Measurements from ENCODE around the gene CCT8. TPM values are rescaled to one million over a fixed set of nuclear protein-coding genes. Genes with fewer than 3 reads are reported as not detected.

Gene CCT8
- total and polyA plus RNA-seq, 2 of the 8 experiments (the other 6 are each of a cell fraction or from before 2014, with no cell fraction given) = 151 to 319 TPM

DNA sequence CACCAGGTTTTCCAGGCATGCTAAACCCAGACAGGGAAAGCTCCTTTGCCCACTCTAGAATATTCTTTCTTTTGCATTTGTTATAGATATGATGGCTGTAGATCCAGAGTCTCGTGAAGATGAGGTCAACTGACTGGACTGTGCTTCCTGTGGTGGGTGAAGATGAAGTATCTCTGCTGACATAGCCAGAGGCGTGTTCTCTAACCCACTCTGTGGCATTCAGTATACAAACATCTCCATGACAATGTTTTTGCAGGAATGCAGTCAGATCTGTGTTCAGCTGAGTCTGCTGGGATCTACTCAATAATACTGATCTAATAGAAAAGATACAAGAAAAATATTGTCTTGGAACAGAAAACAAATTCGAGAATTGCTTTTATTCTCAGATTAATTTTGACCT is 65.6 kb downstream of the CCT8 start:
- no peak overlapping the region for H4K8ac ChIP-seq (ENCODE audit: extremely low read depth, insufficient read depth, low read length)
- no peak overlapping the region for H2BK5ac ChIP-seq (ENCODE audit: low read depth, low read length)
- POLR2A ChIA-PET (ENCODE audit: partially characterized antibody) = interaction anchor here (1.2 kb wide), 1 partner anchor 14 kb away, joined by 3 read pairs; no protein-coding TSS in a partner anchor
- no peak overlapping the region for H3K4me2 ChIP-seq (ENCODE audit: insufficient read depth in 1 of 2, low read depth in 2 of 2, low read length in 2 of 2)
- no peaks in the 10 kb centered on the region for H3K79me2 ChIP-seq (ENCODE audit: control insufficient read depth in 1 of 2, insufficient read depth in 2 of 2, low read length in 2 of 2)
- no peaks in the 10 kb centered on the region for H4K20me1 ChIP-seq (replicated peaks in 1 of 2; ENCODE audit: control insufficient read depth in 1 of 2, insufficient read depth in 2 of 2, low read length in 2 of 2)
- no peaks in the 10 kb centered on the region for H3K79me1 ChIP-seq (ENCODE audit: low read depth, low read length)
- H2BK15ac ChIP-seq (ENCODE audit: low read length) = no peak overlapping the region
- no peak for DNase-seq (ENCODE audit: low read depth in 1 of 2, low spot score in 2 of 2)
- no peak overlapping the region for H3K14ac ChIP-seq (ENCODE audit: insufficient read length)
- no peak for FAIRE-seq
- H2AFZ ChIP-seq (ENCODE audit: low read length) = no peak overlapping the region
- H3K4me1 ChIP-seq (replicated peaks in 1 of 4; ENCODE audit: control insufficient read depth in 3 of 4, insufficient read depth in 4 of 4, low read length in 3 of 4) = no peaks in the 10 kb centered on the region; a peak in 1 of 7 replicates
- no peak overlapping the region for H2AK5ac ChIP-seq (ENCODE audit: low read depth, low read length)
- H3K36me3 ChIP-seq (ENCODE audit: control insufficient read depth in 2 of 4, insufficient read depth in 4 of 4, low read length in 3 of 4) = no peaks in the 10 kb centered on the region
- H3K27ac ChIP-seq (ENCODE audit: low read depth, low read length) = no peak overlapping the region
- peaks cover 0 to 10% of the 10 kb centered on the region in 2 experiments; a peak in 1 of 4 replicates for H3K9me3 ChIP-seq (ENCODE audit: insufficient read depth in 2 of 2, low read depth in 1 of 2, low read length in 1 of 2)
- H3K23ac ChIP-seq (ENCODE audit: insufficient read length) = no peak overlapping the region
- CTCF ChIA-PET (ENCODE audit: partially characterized antibody) = interaction anchor here (0.6 kb wide), 1 partner anchor 9 kb away, joined by 3 read pairs; no protein-coding TSS in a partner anchor
- WGBS, 2 experiments (ENCODE audit: extremely low coverage in 1 of 2, insufficient coverage in 1 of 2, insufficient read length in 1 of 2, insufficient replicate concordance in 2 of 2, low coverage in 1 of 2, low lambda C conversion rate in 2 of 2, missing lambda C conversion rate in 1 of 2) = 73% methylated on average over 3 of the region's 3 CpGs; no CpG with 5 or more reads in 1 of the 2 experiments
- H3K18ac ChIP-seq (ENCODE audit: extremely low read depth, low read length) = no peak overlapping the region
- H2BK12ac ChIP-seq (ENCODE audit: low read depth, low read length) = no peak overlapping the region
- no peaks in the 10 kb centered on the region; the same call in 1 of the 2 replicates for H3K23me2 ChIP-seq (ENCODE audit: low read depth, low read length)
- H3K56ac ChIP-seq (replicated peaks; ENCODE audit: insufficient read length, low read depth, low read length) = no peak overlapping the region
- no peak overlapping the region for H2BK20ac ChIP-seq (ENCODE audit: low read length)
- H3K4me3 ChIP-seq (ENCODE audit: extremely low read depth in 1 of 4, insufficient read depth in 2 of 4, low read depth in 3 of 4, low read length in 4 of 4) = no peak overlapping the region
- H3K4ac ChIP-seq (replicated peaks; ENCODE audit: insufficient read length, low read depth, low read length) = no peak overlapping the region
- H3K9ac ChIP-seq (replicated peaks in 1 of 4; ENCODE audit: extremely low read depth in 1 of 4, low read depth in 3 of 4, low read length in 3 of 4) = no peak overlapping the region
- no peak overlapping the region for H4K5ac ChIP-seq (ENCODE audit: insufficient read length, low read depth, low read length)
- H3K27me3 ChIP-seq (replicated peaks in 1 of 4; ENCODE audit: control insufficient read depth in 3 of 4, extremely low read depth in 1 of 4, insufficient read depth in 3 of 4, low read length in 3 of 4) = no peaks in the 10 kb centered on the region
- no peak overlapping the region for H4K91ac ChIP-seq (replicated peaks; ENCODE audit: insufficient read length, low read length)
- no peak overlapping the region for H2BK120ac ChIP-seq (replicated peaks; ENCODE audit: low read depth, low read length)
- no peak for TF ChIP-seq RXRA (IDR thresholded peaks at IDR 0.05; ENCODE audit: insufficient read depth, low read depth, low read length)
- TF ChIP-seq POLR2A (IDR thresholded peaks at IDR 0.05; ENCODE audit: control extremely low read depth in 1 of 2, low read depth in 2 of 2, low read length in 2 of 2) = no peak
- no peak for TF ChIP-seq BACH1 (IDR thresholded peaks at IDR 0.05; ENCODE audit: low read length)
- no peak for TF ChIP-seq EZH2 (IDR thresholded peaks at IDR 0.05; ENCODE audit: low read depth, low read length, severe bottlenecking)
- no peak for TF ChIP-seq SUZ12 (IDR thresholded peaks at IDR 0.05; ENCODE audit: low read length)
- TF ChIP-seq GABPA (IDR thresholded peaks at IDR 0.05; ENCODE audit: borderline replicate concordance, insufficient read depth, low read length) = no peak
- TF ChIP-seq, protein P1, sequence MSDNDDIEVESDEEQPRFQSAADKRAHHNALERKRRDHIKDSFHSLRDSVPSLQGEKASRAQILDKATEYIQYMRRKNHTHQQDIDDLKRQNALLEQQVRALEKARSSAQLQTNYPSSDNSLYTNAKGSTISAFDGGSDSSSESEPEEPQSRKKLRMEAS (IDR thresholded peaks at IDR 0.05) = no peak
- no peak for TF ChIP-seq TAF7 (optimal IDR thresholded peaks at IDR 0.05; ENCODE audit: borderline replicate concordance, low read depth, low read length)
- TF ChIP-seq KDM1A (IDR thresholded peaks at IDR 0.05; ENCODE audit: borderline replicate concordance, low read length) = no peak
- no peak for TF ChIP-seq TBP (IDR thresholded peaks at IDR 0.05; ENCODE audit: low read depth, low read length)
- no peak for TF ChIP-seq SRF (IDR thresholded peaks at IDR 0.05; ENCODE audit: low read depth, low read length)
- TF ChIP-seq CEBPB (IDR thresholded peaks at IDR 0.05; ENCODE audit: low read depth, low read length) = no peak
- no peak for TF ChIP-seq CBX8 (IDR thresholded peaks at IDR 0.05; ENCODE audit: borderline replicate concordance, low read depth, low read length)
- TF ChIP-seq FOSL1 (IDR thresholded peaks at IDR 0.05; ENCODE audit: insufficient read depth, low read depth, low read length) = no peak
- TF ChIP-seq ASH2L (IDR thresholded peaks at IDR 0.05; ENCODE audit: low read length) = no peak
- TF ChIP-seq SP4 (IDR thresholded peaks at IDR 0.05; ENCODE audit: low read length) = no peak
